Measurements from ENCODE around the gene ACAT2.
"Not testable (repeated sequence)": the region's sequence is repeated elsewhere in the genome, so short reads cannot be mapped to it uniquely, and the experiment has no call there.

Gene ACAT2

DNA sequence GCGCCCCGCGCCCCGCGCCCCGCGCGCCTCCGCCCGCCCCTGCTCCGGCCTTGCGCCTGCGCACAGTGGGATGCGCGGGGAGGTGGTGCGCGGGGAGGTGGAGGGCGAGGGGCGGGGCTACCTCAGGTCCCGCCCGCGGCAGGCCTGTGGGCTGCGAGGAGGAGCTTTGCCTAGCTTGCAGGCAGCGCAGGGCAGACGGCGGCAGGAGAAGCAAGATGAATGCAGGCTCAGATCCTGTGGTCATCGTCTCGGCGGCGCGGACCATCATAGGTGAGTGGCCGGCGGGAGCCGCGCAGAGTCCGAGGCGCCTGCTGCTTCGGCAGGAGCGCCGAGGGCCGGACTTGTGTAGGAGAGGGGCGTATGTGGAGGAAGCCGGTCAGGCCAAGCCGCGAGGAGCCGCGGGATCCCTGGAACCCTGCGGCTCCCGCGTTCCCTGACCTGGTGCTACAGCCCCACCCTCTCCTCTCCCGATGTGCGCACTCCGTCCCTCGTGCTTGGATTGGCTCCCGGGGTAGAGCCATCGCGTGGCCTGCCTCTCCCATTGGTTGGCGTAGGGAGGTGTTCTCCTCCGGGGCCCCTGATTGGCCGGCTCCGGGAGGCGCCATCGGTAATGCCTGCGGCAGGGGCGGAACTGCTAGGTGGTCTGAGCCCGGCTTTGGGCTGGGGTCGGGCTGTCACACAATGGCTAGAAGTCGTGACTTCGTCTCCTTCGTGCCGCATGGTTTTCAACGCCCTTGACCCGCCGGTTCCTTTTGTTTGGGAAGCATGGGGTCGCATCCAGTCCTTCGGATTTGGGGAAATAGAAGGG is at the start of gene ACAT2:
TSS of gene ACAT2 (plus strand) at position 173 of the 808 bp plus-strand sequence. CDS start at position 216, 43 bp downstream.
- peak; percentile 94 for DNase-seq (ENCODE audit: low read depth)
- peak within 1 kb of the TSS; percentile 89 for H3K4me3 ChIP-seq (ENCODE audit: control insufficient read depth, low read depth, low read length)
- TF ChIP-seq, protein P1, sequence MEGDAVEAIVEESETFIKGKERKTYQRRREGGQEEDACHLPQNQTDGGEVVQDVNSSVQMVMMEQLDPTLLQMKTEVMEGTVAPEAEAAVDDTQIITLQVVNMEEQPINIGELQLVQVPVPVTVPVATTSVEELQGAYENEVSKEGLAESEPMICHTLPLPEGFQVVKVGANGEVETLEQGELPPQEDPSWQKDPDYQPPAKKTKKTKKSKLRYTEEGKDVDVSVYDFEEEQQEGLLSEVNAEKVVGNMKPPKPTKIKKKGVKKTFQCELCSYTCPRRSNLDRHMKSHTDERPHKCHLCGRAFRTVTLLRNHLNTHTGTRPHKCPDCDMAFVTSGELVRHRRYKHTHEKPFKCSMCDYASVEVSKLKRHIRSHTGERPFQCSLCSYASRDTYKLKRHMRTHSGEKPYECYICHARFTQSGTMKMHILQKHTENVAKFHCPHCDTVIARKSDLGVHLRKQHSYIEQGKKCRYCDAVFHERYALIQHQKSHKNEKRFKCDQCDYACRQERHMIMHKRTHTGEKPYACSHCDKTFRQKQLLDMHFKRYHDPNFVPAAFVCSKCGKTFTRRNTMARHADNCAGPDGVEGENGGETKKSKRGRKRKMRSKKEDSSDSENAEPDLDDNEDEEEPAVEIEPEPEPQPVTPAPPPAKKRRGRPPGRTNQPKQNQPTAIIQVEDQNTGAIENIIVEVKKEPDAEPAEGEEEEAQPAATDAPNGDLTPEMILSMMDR (conservative IDR thresholded peaks at IDR 0.05; ENCODE audit: control insufficient read depth, insufficient read depth, low read depth, low read length) = no peak

GRCh38 chr6:159712389-159712788 is 49.5 kb upstream of the ACAT2 start:
- H3K4me3 ChIP-seq (ENCODE audit: control insufficient read depth, low read depth, low read length); DNase-seq (ENCODE audit: low read depth): not testable (repeated sequence)

DNA sequence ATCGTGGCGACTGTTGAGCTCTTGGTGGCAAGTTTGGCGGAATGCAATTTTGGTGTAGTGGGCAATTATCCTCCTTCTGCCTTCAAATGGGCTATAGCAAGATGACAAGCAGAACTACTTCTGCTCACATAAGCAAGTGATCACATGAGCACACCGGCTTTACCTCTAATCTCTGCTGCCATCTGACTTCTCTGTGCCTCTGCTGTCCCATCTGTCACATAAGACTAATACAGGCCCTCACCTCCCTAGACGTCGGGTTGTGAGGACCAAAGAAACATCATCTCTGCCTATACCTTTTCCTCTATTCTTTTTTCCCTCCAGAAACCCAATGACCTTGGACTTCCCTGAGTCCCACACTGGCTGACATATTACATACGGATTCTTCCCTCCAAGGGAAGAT is 47.9 kb upstream of the ACAT2 start:
- TF ChIP-seq, protein P1 (conservative IDR thresholded peaks at IDR 0.05; ENCODE audit: control insufficient read depth, insufficient read depth, low read depth, low read length) = no peak
- no peak for DNase-seq (ENCODE audit: low read depth)
- no peak overlapping the region for H3K4me3 ChIP-seq (ENCODE audit: control insufficient read depth, low read depth, low read length)

- TF ChIP-seq, protein P1 (conservative IDR thresholded peaks at IDR 0.05; ENCODE audit: control insufficient read depth, insufficient read depth, low read depth, low read length) = no peak
- no peak overlapping the region for H3K4me3 ChIP-seq (ENCODE audit: control insufficient read depth, low read depth, low read length)
- no peak for DNase-seq (ENCODE audit: low read depth)
Measured at GRCh38 chr6:159714404-159714803, 47.4 kb upstream of the ACAT2 start.

GRCh38 chr6:159715166-159715565 is 46.7 kb upstream of the ACAT2 start:
- no peak overlapping the region for H3K4me3 ChIP-seq (ENCODE audit: control insufficient read depth, low read depth, low read length)
- no peak for DNase-seq (ENCODE audit: low read depth)
- TF ChIP-seq, protein P1 (conservative IDR thresholded peaks at IDR 0.05; ENCODE audit: control insufficient read depth, insufficient read depth, low read depth, low read length) = no peak

DNA sequence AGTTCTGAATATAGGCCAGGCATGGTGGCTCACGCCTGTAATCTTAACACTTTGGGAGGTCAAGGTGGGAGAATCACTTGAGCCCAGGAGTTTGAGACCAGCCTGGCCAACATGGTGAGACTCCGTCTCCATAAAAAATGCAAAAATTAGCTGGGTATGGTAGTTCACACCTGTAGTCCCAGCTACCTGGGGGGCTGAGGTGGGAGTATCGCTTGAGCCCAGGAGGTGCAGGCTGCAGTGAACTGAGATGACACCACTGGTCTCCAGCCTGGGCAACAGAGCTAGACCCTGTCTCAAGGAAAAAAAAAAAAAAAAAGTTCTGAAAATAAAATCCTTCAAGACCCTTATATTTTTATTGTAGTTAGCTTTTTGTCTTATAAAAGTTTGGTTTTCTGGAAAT is 46.2 kb upstream of the ACAT2 start:
- no peak overlapping the region for H3K4me3 ChIP-seq (ENCODE audit: control insufficient read depth, low read depth, low read length)
- TF ChIP-seq, protein P1 (conservative IDR thresholded peaks at IDR 0.05; ENCODE audit: control insufficient read depth, insufficient read depth, low read depth, low read length) = no peak
- DNase-seq (ENCODE audit: low read depth) = no peak

- peak overlapping the region; percentile 19 for H3K4me3 ChIP-seq (ENCODE audit: control insufficient read depth, low read depth, low read length)
- TF ChIP-seq, protein P1 (conservative IDR thresholded peaks at IDR 0.05; ENCODE audit: control insufficient read depth, insufficient read depth, low read depth, low read length) = peak; percentile 11
- peak; percentile 99 for DNase-seq (ENCODE audit: low read depth)
Measured at GRCh38 chr6:159716247-159717096, 45.4 kb upstream of the ACAT2 start.
